Measurements from ENCODE around the gene NR6A1.

- TF ChIP-seq POLR2A (IDR thresholded peaks at IDR 0.05; ENCODE audit: low read depth, low read length) (no peak), POLR2AphosphoS5 (IDR thresholded peaks at IDR 0.05; ENCODE audit: low read depth, low read length) (no peak), TAF1 (IDR thresholded peaks at IDR 0.05; ENCODE audit: borderline replicate concordance, low read depth, low read length) (no peak)
Observed at GRCh38 chr9:124808246-124808956, 37.3 kb upstream of the NR6A1 start.

Data from GM12892 (cell line).